GM12874 (cell line): Measurements from ENCODE around the gene BCL7B.

ENCODE experiments used
- CTCF ChIP-seq: IDR thresholded peaks from 2 replicates; pipeline ENCODE4 v1.5.1; 2011; ENCODE audit warnings: low read depth, mild to moderate bottlenecking, control low read depth, low read length, moderate library complexity; ENCODE audit not compliant: insufficient read depth

The BCL7B gene

DNA sequence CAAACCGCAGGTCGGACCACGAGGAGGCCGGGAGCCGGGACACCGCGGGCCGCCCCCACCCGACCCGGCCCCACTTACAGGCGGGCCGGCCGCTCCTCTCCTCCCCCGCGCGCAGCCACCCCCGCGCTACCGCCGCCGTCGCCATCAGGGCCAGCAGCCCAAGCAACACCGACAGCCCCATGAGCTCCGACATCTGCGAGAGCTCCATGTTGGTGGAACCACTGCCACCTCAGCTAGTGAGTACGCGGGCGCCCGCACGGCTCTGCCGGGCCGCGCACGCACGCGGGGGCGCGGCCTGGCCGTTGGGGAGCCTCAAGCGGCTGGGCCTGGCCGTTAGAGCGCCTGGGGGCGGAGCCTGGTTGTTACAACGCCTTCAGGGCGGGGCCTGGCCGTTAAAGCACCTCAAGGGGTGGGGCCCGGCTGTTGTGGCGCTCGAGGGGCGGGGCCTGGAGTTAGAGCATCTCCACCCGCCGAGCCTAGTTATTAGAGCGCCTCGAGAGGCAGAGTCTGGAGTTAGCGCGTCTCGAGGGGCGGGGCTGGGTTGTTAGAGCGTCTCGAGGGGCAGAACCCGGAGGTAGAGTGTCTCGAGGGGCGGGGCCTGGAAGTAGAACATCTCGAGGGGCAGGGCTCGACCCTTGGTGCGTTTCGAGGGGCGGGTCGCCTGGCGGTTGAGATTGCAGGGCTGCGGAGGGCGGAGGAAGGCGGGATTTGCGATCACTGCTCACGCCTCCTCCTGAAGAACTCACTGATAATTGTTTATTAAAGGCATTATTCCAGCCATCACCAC is 21.0 kb upstream of the BCL7B start, which contains the start of gene TBL2:
Gene TBL2 (minus strand): TSS at position 238 of the 787 bp plus-strand sequence. CDS start 30 bp downstream, at position 208.
- peak; percentile 25; the same call in 1 of the 2 replicates for TF ChIP-seq CTCF

GRCh38 chr7:73577627-73578341 is 20.3 kb upstream of the BCL7B start:
- no peak for TF ChIP-seq CTCF

GRCh38 chr7:73573791-73574190 is 16.3 kb upstream of the BCL7B start:
- TF ChIP-seq CTCF: no peak

DNA sequence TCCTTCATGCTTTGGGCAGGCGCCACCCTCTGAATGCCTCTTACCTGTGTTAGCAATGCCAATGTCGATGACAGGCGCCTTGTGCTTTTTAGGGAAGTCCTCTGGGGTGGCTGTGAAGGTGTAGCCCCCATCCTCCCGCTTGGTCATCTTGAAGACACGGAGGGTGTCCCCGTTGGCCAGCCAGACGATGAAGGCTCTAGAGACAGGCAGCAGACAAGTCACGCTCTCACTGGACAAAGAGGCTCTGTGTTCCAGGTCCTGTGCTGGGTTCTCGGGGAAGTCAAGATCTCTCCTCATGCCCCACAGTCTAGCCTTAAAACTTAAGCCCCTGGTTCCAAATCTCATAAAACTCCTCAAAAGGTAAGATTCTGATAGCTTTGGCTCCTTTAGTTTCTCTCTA is 15.8 kb upstream of the BCL7B start:
- TF ChIP-seq CTCF: no peak

DNA sequence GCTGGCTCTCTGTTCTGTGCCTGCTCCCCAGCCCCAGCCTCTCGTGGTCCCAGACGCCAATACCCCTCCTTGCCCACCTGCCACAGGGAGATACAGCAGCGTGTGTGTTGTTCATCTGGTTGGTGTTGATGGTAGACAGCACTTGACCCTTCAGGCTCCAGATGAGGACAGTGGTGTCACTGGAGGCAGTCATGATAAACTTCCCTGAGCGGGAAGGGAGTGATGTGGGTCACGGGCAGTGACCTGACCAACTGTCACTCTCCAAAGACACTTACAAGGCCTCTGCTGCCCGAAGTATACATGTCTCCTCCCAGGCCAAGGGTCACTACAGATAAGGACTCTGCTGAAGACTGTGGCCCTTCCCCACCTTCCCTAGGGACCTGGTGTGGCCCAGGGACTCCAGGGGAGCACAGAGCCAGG is 15.3 kb upstream of the BCL7B start:
- TF ChIP-seq CTCF: no peak

DNA sequence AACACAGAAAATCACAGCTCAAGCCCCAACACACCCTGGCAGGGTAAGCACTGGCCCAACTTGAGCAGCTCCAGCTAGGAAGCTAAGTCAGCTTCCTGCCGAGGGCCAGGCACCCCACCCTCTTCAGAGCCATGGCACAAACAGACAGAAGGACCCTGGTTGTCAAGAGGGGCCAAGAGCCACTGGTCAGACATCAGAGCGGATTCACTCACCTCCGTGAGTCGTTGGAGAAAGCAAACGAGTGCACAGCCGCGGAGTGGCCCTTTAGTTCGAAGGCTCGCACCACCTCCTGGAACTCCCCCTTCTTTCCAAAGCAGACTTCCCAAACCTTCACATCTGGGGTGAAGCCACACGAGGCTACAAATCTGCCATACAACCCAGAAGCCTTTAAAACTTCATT is 13.5 kb upstream of the BCL7B start:
- TF ChIP-seq CTCF: no peak

DNA sequence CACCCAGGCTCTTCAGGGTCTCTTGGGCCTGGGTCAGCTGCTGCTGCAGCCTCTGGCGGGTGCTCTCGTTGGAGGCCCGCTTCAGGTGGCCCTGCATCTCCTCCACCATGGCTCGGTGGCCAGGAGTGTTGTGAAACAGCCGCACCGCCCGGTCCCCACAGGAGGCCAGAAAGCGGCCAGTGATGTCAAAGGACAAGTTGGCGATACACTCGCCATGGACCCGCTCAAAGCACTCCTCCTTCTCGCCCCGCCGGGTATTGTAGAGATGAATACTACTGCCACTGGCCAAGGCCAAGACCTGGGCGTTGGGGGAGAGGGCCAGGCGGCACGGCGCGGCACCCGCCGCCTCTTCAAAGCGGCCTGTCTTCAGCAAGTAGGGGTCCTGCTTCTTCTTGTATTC is 13.0 kb upstream of the BCL7B start:
- no peak for TF ChIP-seq CTCF
